Measurements from ENCODE around the gene SMG7.

SMG7 gene

GRCh38 chr1:183602510-183602909 lies 130.2 kb downstream of the SMG7 start:
- Mint-ChIP-seq H3K36me3 (ENCODE audit: low read depth) (no peaks in the 10 kb centered on the region), H3K27ac (peak overlapping the region; percentile 97), H3K9me3 (no peaks in the 10 kb centered on the region), H3K4me1 (ENCODE audit: low read depth) (peaks cover 85% of the 10 kb centered on the region), H3K4me3 (no peak overlapping the region), H3K27me3 (no peaks in the 10 kb centered on the region)
- intact Hi-C loops (cut with micrococcal nuclease), result no loop called here
